Right atrium auricular region (tissue), 2 donors: ENCODE results near the gene ST8SIA3. TPM values are rescaled to one million over a fixed set of nuclear protein-coding genes. Genes with fewer than 3 reads are reported as not detected.
"Not testable (repeated sequence)": the region's sequence is repeated elsewhere in the genome, so short reads cannot be mapped to it uniquely, and the experiment has no call there.

Source experiments
- DNase-seq: peaks from one replicate; pipeline ENCODE4 v3.0.0-alpha.2; 2019; ENCODE audit warnings: low spot score
- H3K27ac ChIP-seq, 2 donors: fragments of 200-600 bp; sonication (generic); 1 replicate in 1 of 2; 2 replicates in 1 of 2; pipeline ENCODE4 v1.5.1; 2016 to 2019
- H3K27me3 ChIP-seq, 2 donors: fragments of 200-600 bp; sonication (generic); one replicate each; pipeline versions ENCODE4 v1.5.1 to v1.6.0; 2017 to 2019
- H3K36me3 ChIP-seq: fragments of 200-600 bp; sonication (generic); one replicate; pipeline ENCODE4 v1.5.1; 2016
- H3K4me1 ChIP-seq, 2 donors: fragments of 200-600 bp; sonication (generic); one replicate each; pipeline versions ENCODE4 v1.5.1 to v1.6.0; 2017 to 2019
- H3K4me3 ChIP-seq, 2 donors: fragments of 200-600 bp; sonication (generic); 1 replicate in 1 of 2; 2 replicates in 1 of 2; pipeline ENCODE4 v1.5.1; 2017 to 2019; ENCODE audit warnings: mild to moderate bottlenecking in 1 of 2, moderate library complexity in 1 of 2
- H3K9me3 ChIP-seq, 2 donors: fragments of 200-600 bp; sonication (generic); one replicate each; pipeline ENCODE4 v1.5.1; 2019
- CTCF ChIP-seq, 2 donors: fragments of 200-600 bp; sonication (generic); IDR thresholded peaks; one replicate each; pipeline ENCODE4 v1.5.1; 2019; ENCODE audit warnings: antibody characterized with exemption in 2 of 2
- total RNA-seq, 2 donors: library from RNA; depleted of rRNA; stranded (reverse); fragments of >200 nt; gene quantifications; one replicate each; pipeline ENCODE4 v1.1.0, GENCODE V29; 2016

ST8SIA3 gene
- total RNA-seq, 2 donors from 2014 or later: not detected

GRCh38 chr18:57366528-57367081 is 14.2 kb downstream of the ST8SIA3 start:
- no peak for TF ChIP-seq CTCF (IDR thresholded peaks at IDR 0.05)
- H3K36me3 ChIP-seq: no peaks in the 10 kb centered on the region
- H3K9me3 ChIP-seq: no peaks in the 10 kb centered on the region
- H3K4me3 ChIP-seq: no peak overlapping the region
- H3K4me1 ChIP-seq: no peaks in the 10 kb centered on the region
- no peak overlapping the region for H3K27ac ChIP-seq
- no peaks in the 10 kb centered on the region for H3K27me3 ChIP-seq
- no peak for DNase-seq

- no peaks in the 10 kb centered on the region for H3K4me1 ChIP-seq
- H3K27me3 ChIP-seq: no peaks in the 10 kb centered on the region
- no peak for DNase-seq
- H3K4me3 ChIP-seq: no peak overlapping the region
- H3K36me3 ChIP-seq: no peaks in the 10 kb centered on the region
- no peak overlapping the region for H3K27ac ChIP-seq
- TF ChIP-seq CTCF (IDR thresholded peaks at IDR 0.05): no peak
- no peaks in the 10 kb centered on the region for H3K9me3 ChIP-seq
Measured at GRCh38 chr18:57372444-57372843, 20.1 kb downstream of the ST8SIA3 start.

- no peak for TF ChIP-seq CTCF (IDR thresholded peaks at IDR 0.05)
- no peak overlapping the region for H3K27ac ChIP-seq
- H3K9me3 ChIP-seq: no peaks in the 10 kb centered on the region
- H3K36me3 ChIP-seq: no peaks in the 10 kb centered on the region
- H3K27me3 ChIP-seq: no peaks in the 10 kb centered on the region
- no peak overlapping the region for H3K4me3 ChIP-seq
- no peaks in the 10 kb centered on the region for H3K4me1 ChIP-seq
- no peak for DNase-seq
Measured at GRCh38 chr18:57373017-57373416, 20.7 kb downstream of the ST8SIA3 start.

GRCh38 chr18:57376503-57376902 is 24.1 kb downstream of the ST8SIA3 start:
- TF ChIP-seq CTCF (IDR thresholded peaks at IDR 0.05): no peak
- H3K4me3 ChIP-seq: no peak overlapping the region
- DNase-seq: no peak
- H3K4me1 ChIP-seq: no peaks in the 10 kb centered on the region
- peaks cover 0 to 9% of the 10 kb centered on the region in 2 donors for H3K9me3 ChIP-seq
- no peak overlapping the region for H3K27ac ChIP-seq
- H3K36me3 ChIP-seq: no peaks in the 10 kb centered on the region
- H3K27me3 ChIP-seq: no peaks in the 10 kb centered on the region

- TF ChIP-seq CTCF (IDR thresholded peaks at IDR 0.05): no peak
- Histone ChIP-seq H3K4me3 (no peak overlapping the region), H3K36me3 (no peaks in the 10 kb centered on the region), H3K27me3 (no peaks in the 10 kb centered on the region), H3K9me3 (no peaks in the 10 kb centered on the region), H3K4me1 (no peaks in the 10 kb centered on the region), H3K27ac (no peak overlapping the region)
- DNase-seq: no peak
Measured at GRCh38 chr18:57389271-57389670, 36.9 kb downstream of the ST8SIA3 start.

- Histone ChIP-seq H3K4me1 (no peaks in the 10 kb centered on the region), H3K27me3 (no peaks in the 10 kb centered on the region), H3K9me3 (peaks cover 0 to 3% of the 10 kb centered on the region in 2 donors), H3K36me3 (no peaks in the 10 kb centered on the region), H3K27ac (no peak overlapping the region), H3K4me3 (no peak overlapping the region)
- TF ChIP-seq CTCF (IDR thresholded peaks at IDR 0.05): no peak
- no peak for DNase-seq
Measured at GRCh38 chr18:57390044-57390443, 37.7 kb downstream of the ST8SIA3 start.

- not testable (repeated sequence) for H3K36me3 ChIP-seq, DNase-seq, H3K4me1 ChIP-seq, H3K27ac ChIP-seq, H3K4me3 ChIP-seq, H3K27me3 ChIP-seq
- peaks cover 0 to 16% of the 10 kb centered on the region in 2 donors for H3K9me3 ChIP-seq
Measured at GRCh38 chr18:57394749-57395148, 42.4 kb downstream of the ST8SIA3 start.

- DNase-seq, H3K27ac ChIP-seq, H3K4me1 ChIP-seq, H3K27me3 ChIP-seq, H3K4me3 ChIP-seq, H3K36me3 ChIP-seq: not testable (repeated sequence)
- peaks cover 0 to 16% of the 10 kb centered on the region in 2 donors for H3K9me3 ChIP-seq
Measured at GRCh38 chr18:57396831-57397230, 44.5 kb downstream of the ST8SIA3 start.
